Lung (tissue), 12 donors: ENCODE measurements around the gene LDB3. TPM values are rescaled to one million over a fixed set of nuclear protein-coding genes. Genes with fewer than 3 reads are reported as not detected.

Source experiments
- ATAC-seq: fragments of 200-7000 bp; cut with Tn5 transposase; one replicate; pipeline ENCODE4 v1.9.1; 2020; ENCODE audit warnings: moderate number of reproducible peaks; ENCODE audit not compliant: insufficient read depth, low FRiP score
- DNase-seq, 3 donors: peaks; one replicate each; pipeline ENCODE4 v3.0.0-alpha.2; 2013 to 2017
- H3K27ac ChIP-seq, 2 donors: one replicate each; pipeline ENCODE4 v1.5.1; 2013; ENCODE audit warnings: mild to moderate bottlenecking in 2 of 2, moderate library complexity in 2 of 2, control low read depth in 1 of 2, inconsistent platforms in 1 of 2, low read depth in 1 of 2, low read length in 1 of 2
- H3K27me3 ChIP-seq, 3 donors: one replicate each; pipeline ENCODE4 v1.5.1; 2013; ENCODE audit warnings: low read length in 2 of 3; ENCODE audit not compliant: control insufficient read depth in 3 of 3, insufficient read depth in 3 of 3
- H3K36me3 ChIP-seq, 4 donors: one replicate each; pipeline ENCODE4 v1.5.1; 2013; ENCODE audit warnings: low read length in 4 of 4, mild to moderate bottlenecking in 1 of 4, moderate library complexity in 1 of 4; ENCODE audit not compliant: control insufficient read depth in 4 of 4, insufficient read depth in 4 of 4
- H3K4me1 ChIP-seq, 5 donors: one replicate each; pipeline ENCODE4 v1.5.1; 2013; ENCODE audit warnings: low read length in 5 of 5, mild to moderate bottlenecking in 2 of 5, moderate library complexity in 1 of 5; ENCODE audit not compliant: control insufficient read depth in 5 of 5, insufficient read depth in 5 of 5
- H3K4me3 ChIP-seq: one replicate; pipeline ENCODE4 v1.5.1; 2013; ENCODE audit warnings: mild to moderate bottlenecking, control low read depth, moderate library complexity
- H3K9ac ChIP-seq, 2 donors: one replicate each; pipeline ENCODE4 v1.5.1; 2013; ENCODE audit warnings: low read length in 2 of 2, control low read depth in 1 of 2; ENCODE audit not compliant: insufficient read depth in 1 of 2
- H3K9me3 ChIP-seq, 4 donors: one replicate each; pipeline ENCODE4 v1.5.1; 2013; ENCODE audit warnings: low read length in 3 of 4, mild to moderate bottlenecking in 1 of 4, moderate library complexity in 1 of 4; ENCODE audit not compliant: control insufficient read depth in 4 of 4, insufficient read depth in 3 of 4
- whole genome bisulfite sequencing, 2 donors: extraction: QIAGEN DNeasy Blood & Tissue Kit; methylation state at CpG; one replicate each; pipeline ENCODE4 v1.1.7; 2013; 5-methylcytosine and 5-hydroxymethylcytosine counted together
- polyA plus RNA-seq, 2 donors: library from polyadenylated mRNA; stranded (reverse); fragments of 200-250 nt; gene quantifications; one replicate each; pipeline ENCODE4 v1.2.1, GENCODE V29; 2013
- total RNA-seq, 2 donors: library from RNA; depleted of rRNA in 1 of 2; stranded (reverse); fragments of >200 nt in 1 of 2; gene quantifications; one replicate each; pipeline ENCODE4 v1.2.1, GENCODE V29; 2014 to 2021
- TF ChIP-seq, protein P1 (sequence below): IDR thresholded peaks from 2 replicates; pipeline ENCODE4 v1.5.1; 2012; ENCODE audit warnings: mild to moderate bottlenecking; ENCODE audit errors: control extremely low read depth, extremely low read depth
- donor health status: control.
- donor health status: control.
- donor health status: Bipolar disorder and iron deficiency.
- donor health status: healthy.
- donor health status: DM: yes; HTN: yes; CAD: no.

LDB3 gene
- total and polyA plus RNA-seq, 4 donors: 0.37 to 3.2 (median 1.5) TPM

DNA sequence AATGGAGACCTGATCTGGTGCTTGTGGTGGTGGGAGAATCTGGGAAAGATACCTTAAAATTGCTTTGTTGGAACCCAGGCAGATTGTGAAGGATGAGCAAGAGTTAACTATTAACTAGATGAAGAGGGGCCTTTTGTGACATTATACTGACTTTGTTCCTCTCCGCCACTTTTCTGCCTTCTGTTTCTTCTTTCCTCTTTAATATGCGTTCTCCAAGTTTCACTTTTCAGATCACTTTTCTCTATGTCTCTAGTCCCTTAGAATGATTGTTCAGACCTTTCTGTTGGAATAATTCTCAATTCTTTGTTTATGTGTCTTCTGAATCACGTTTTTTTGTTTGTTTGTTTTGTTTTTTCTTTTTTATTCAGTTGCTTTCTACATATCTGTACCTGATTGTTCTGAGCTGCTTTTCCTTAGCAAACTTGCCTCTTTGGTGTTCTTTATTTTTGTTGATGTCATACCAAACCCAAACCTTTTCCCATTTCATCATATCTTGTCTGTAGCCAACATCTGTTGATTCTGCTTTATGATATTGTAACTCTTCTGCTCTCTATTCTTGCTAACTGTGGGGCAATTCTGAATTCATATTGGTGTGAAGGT is 90.9 kb downstream of the LDB3 start:
- H3K9ac ChIP-seq: peak overlapping the region in 1 of 2 donors; percentile 8
- H3K27ac ChIP-seq: no peak overlapping the region

DNA sequence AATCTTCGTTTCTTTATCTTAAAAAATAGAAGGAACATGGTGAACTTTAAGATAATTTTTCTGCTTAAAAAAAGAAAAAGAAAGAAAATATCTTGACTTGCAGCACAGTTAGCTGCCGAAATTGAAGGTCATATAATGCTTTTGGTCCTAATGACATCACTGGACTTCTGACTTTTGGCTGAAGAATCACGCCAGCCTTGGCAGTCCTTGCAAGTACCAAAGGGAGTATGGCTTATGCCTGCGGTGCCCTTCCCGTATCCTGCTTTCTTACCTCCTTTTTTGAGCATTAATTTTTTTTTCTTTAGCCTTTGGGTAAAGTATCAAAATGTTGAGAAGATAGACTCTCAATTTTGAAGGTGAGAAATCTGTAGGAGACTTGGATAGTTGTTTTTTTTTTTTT is 95.1 kb downstream of the LDB3 start:
- H3K9me3 ChIP-seq: no peaks in the 10 kb centered on the region
- no peak overlapping the region for H3K27ac ChIP-seq
- no peak overlapping the region for H3K9ac ChIP-seq
- peaks cover 3 to 27% (median 25%) of the 10 kb centered on the region in 5 donors for H3K4me1 ChIP-seq
- no peaks in the 10 kb centered on the region for H3K27me3 ChIP-seq
- H3K4me3 ChIP-seq: no peak overlapping the region
- ATAC-seq (no peak), DNase-seq (no peak)
- H3K36me3 ChIP-seq: no peaks in the 10 kb centered on the region
- 87 to 90% methylated on average over 5 of the region's 5 CpGs for WGBS, 2 donors
- TF ChIP-seq, protein P1, sequence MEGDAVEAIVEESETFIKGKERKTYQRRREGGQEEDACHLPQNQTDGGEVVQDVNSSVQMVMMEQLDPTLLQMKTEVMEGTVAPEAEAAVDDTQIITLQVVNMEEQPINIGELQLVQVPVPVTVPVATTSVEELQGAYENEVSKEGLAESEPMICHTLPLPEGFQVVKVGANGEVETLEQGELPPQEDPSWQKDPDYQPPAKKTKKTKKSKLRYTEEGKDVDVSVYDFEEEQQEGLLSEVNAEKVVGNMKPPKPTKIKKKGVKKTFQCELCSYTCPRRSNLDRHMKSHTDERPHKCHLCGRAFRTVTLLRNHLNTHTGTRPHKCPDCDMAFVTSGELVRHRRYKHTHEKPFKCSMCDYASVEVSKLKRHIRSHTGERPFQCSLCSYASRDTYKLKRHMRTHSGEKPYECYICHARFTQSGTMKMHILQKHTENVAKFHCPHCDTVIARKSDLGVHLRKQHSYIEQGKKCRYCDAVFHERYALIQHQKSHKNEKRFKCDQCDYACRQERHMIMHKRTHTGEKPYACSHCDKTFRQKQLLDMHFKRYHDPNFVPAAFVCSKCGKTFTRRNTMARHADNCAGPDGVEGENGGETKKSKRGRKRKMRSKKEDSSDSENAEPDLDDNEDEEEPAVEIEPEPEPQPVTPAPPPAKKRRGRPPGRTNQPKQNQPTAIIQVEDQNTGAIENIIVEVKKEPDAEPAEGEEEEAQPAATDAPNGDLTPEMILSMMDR: no peak

More for the DNA sequence above, 90.9 kb downstream of the LDB3 start:
- TF ChIP-seq, protein P1: no peak
- WGBS, 2 donors: 34 to 37% methylated on average over 3 of the region's 3 CpGs
- no peaks in the 10 kb centered on the region for H3K36me3 ChIP-seq
- H3K4me1 ChIP-seq: peaks cover 7 to 26% (median 17%) of the 10 kb centered on the region in 5 donors
- DNase-seq (no peak), ATAC-seq (no peak)
- no peaks in the 10 kb centered on the region for H3K27me3 ChIP-seq
- no peaks in the 10 kb centered on the region for H3K9me3 ChIP-seq
- no peak overlapping the region for H3K4me3 ChIP-seq

DNA sequence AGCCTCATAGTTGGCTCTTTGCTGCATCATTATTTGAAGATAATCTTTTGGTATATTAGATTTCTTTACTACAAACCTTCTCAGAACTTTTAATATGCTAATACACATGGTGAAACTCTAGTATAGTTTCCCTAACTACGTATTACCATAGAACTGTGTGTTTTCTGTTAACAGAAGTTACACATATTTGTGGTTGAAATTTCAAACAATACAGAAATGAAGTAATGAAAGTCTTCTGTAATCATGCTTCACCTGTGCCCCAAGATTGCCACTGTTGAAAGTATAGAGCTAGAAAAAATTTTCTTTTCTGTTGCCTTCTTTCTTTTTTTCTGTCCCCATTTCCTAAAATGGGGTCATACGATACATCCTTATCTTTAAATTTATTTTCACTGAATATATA is 97.2 kb downstream of the LDB3 start:
- H3K27me3 ChIP-seq: no peaks in the 10 kb centered on the region
- WGBS, 2 donors: 61 to 62% methylated on average over 2 of the region's 2 CpGs
- DNase-seq: no peak

More for the DNA sequence above, 97.2 kb downstream of the LDB3 start:
- TF ChIP-seq, protein P1: no peak
- Histone ChIP-seq H3K36me3 (no peaks in the 10 kb centered on the region), H3K27ac (no peak overlapping the region), H3K4me3 (no peak overlapping the region), H3K9ac (no peak overlapping the region), H3K4me1 (peaks cover 0 to 28% (median 19%) of the 10 kb centered on the region in 5 donors), H3K9me3 (no peaks in the 10 kb centered on the region)
- no peak for ATAC-seq
